HEK293T (cell line): ENCODE data around the gene ZNF81.

Source experiments
- ARNT ChIP-seq: fragments of 450-650 bp; IDR thresholded peaks from 2 replicates; pipeline ENCODE4 v1.6.1; 2017; ENCODE audit warnings: mild to moderate bottlenecking
- BHLHE40 ChIP-seq: fragments of 450-650 bp; IDR thresholded peaks from 2 replicates; pipeline ENCODE4 v1.6.1; 2016; ENCODE audit warnings: mild to moderate bottlenecking, moderate library complexity, borderline replicate concordance
- CTBP1 ChIP-seq: fragments of 450-650 bp; IDR thresholded peaks from 2 replicates; pipeline ENCODE4 v1.6.1; 2016; ENCODE audit warnings: borderline replicate concordance
- ELF4 ChIP-seq: fragments of 450-650 bp; IDR thresholded peaks from 2 replicates; pipeline ENCODE4 v1.6.1; 2017; ENCODE audit warnings: antibody characterized with exemption
- FOXA1 ChIP-seq: fragments of 450-650 bp; IDR thresholded peaks from 2 replicates; pipeline ENCODE4 v1.6.1; 2016; ENCODE audit warnings: mild to moderate bottlenecking
- FOXK2 ChIP-seq: fragments of 450-650 bp; IDR thresholded peaks from 2 replicates; pipeline ENCODE4 v1.6.1; 2016; ENCODE audit warnings: mild to moderate bottlenecking
- FOXM1 ChIP-seq: fragments of 450-650 bp; IDR thresholded peaks from 2 replicates; pipeline ENCODE4 v1.6.1; 2017; ENCODE audit warnings: mild to moderate bottlenecking, borderline replicate concordance
- HDGF ChIP-seq: fragments of 450-650 bp; IDR thresholded peaks from 2 replicates; pipeline ENCODE4 v1.6.1; 2017; ENCODE audit warnings: antibody characterized with exemption, borderline replicate concordance
- L3MBTL2 ChIP-seq: fragments of 450-650 bp; conservative IDR thresholded peaks from 2 replicates; pipeline ENCODE4 v1.6.1; 2016; ENCODE audit warnings: mild to moderate bottlenecking
- LEF1 ChIP-seq: fragments of 450-650 bp; IDR thresholded peaks from 2 replicates; pipeline ENCODE4 v1.6.1; 2017; ENCODE audit warnings: mild to moderate bottlenecking, borderline replicate concordance
- PKNOX1 ChIP-seq: fragments of 450-650 bp; IDR thresholded peaks from 2 replicates; pipeline ENCODE4 v1.6.1; 2016
- SP1 ChIP-seq: fragments of 450-650 bp; IDR thresholded peaks from 2 replicates; pipeline ENCODE4 v1.6.1; 2017
- SUZ12 ChIP-seq: fragments of 450-650 bp; IDR thresholded peaks from 2 replicates; pipeline ENCODE4 v1.6.1; 2016; ENCODE audit warnings: mild to moderate bottlenecking
- ZNF384 ChIP-seq: fragments of 450-650 bp; IDR thresholded peaks from 2 replicates; pipeline ENCODE4 v1.6.1; 2016

- TF ChIP-seq SP1 = no peak
- no peak for TF ChIP-seq CTBP1
- no peak for TF ChIP-seq LEF1
- no peak for TF ChIP-seq FOXA1
- no peak for TF ChIP-seq HDGF
- no peak for TF ChIP-seq PKNOX1
- no peak for TF ChIP-seq BHLHE40
- no peak for TF ChIP-seq L3MBTL2
- no peak for TF ChIP-seq ARNT
- no peak for TF ChIP-seq FOXM1
- no peak for TF ChIP-seq SUZ12
- TF ChIP-seq FOXK2 = no peak
- TF ChIP-seq ZNF384 = no peak
- no peak for TF ChIP-seq ELF4
These were observed 7.7 kb upstream of the ZNF81 start for GRCh38 chrX:47828984-47829383.
